Effector memory CD4-positive, alpha-beta T cell (primary cell): Measurements from ENCODE around the gene RBX1.

ENCODE experiments used
- DNase-seq, 3 donors: peaks; one replicate each; pipeline ENCODE4 v3.0.0-alpha.2; 2020
- H3K27ac ChIP-seq: 2 replicates; pipeline ENCODE4 v1.7.0; 2013; ENCODE audit warnings: mild to moderate bottlenecking, low read length, moderate library complexity; ENCODE audit not compliant: insufficient read depth, poor library complexity, severe bottlenecking
- H3K27me3 ChIP-seq: replicated peaks from 2 replicates; pipeline ENCODE4 v1.7.0; 2013; ENCODE audit warnings: mild to moderate bottlenecking, low read length; ENCODE audit not compliant: insufficient read depth, control insufficient read depth, poor library complexity, severe bottlenecking
- H3K36me3 ChIP-seq: 2 replicates; pipeline ENCODE4 v1.7.0; 2013; ENCODE audit warnings: mild to moderate bottlenecking, low read length, moderate library complexity; ENCODE audit not compliant: control insufficient read depth, insufficient read depth
- H3K4me1 ChIP-seq: 2 replicates; pipeline ENCODE4 v1.7.0; 2013; ENCODE audit warnings: low read length, mild to moderate bottlenecking; ENCODE audit not compliant: control insufficient read depth, insufficient read depth, poor library complexity, severe bottlenecking
- H3K4me3 ChIP-seq: 2 replicates; pipeline ENCODE4 v1.7.0; 2013; ENCODE audit warnings: low read length, low read depth, mild to moderate bottlenecking; ENCODE audit not compliant: insufficient read depth, poor library complexity, severe bottlenecking
- H3K9me3 ChIP-seq: 2 replicates; pipeline ENCODE4 v1.7.0; 2013; ENCODE audit warnings: mild to moderate bottlenecking, low read length, moderate library complexity; ENCODE audit not compliant: control insufficient read depth

The RBX1 gene

DNA sequence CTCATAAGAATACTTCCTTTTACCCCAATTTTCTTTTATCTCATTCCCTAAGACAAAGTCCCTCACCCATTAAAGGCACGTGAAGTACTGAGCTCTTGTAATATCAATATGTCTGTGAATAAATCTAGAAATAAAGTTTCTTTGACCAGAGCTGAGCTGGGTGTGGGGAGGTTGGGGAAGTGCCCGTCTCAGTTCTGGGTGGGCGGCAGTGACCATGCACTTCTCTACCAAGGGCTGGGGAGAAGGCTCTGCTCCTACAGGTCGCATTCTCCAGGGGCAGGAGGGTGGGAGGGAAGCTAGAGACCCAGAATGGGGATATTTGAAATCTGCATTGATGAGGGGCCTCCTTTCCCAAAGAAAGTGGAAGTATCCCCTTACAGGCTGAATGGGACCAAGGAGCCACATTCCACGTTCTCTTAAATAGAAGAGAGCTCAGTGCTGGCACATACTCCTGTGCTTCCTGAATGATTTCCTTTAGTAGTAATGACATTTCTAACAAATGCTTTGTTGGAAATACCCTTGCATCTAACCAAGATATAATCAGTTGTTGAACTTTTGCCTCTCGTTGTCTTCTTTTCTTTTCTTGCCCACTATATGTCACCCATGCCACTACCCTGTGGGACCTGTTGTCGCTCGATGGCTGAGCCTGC lies 16.1 kb downstream of the RBX1 start:
- Histone ChIP-seq H3K4me1 (no peaks in the 10 kb centered on the region), H3K27me3 (no peaks in the 10 kb centered on the region), H3K27ac (no peak overlapping the region), H3K36me3 (peaks cover 73% of the 10 kb centered on the region), H3K9me3 (no peaks in the 10 kb centered on the region), H3K4me3 (no peak overlapping the region)
- DNase-seq: no peak

- no peak overlapping the region for H3K27ac ChIP-seq
- no peaks in the 10 kb centered on the region for H3K4me1 ChIP-seq
- peaks cover 41% of the 10 kb centered on the region for H3K36me3 ChIP-seq
- H3K9me3 ChIP-seq: no peaks in the 10 kb centered on the region
- no peak for DNase-seq
- no peaks in the 10 kb centered on the region for H3K27me3 ChIP-seq
- H3K4me3 ChIP-seq: no peak overlapping the region
Observed at GRCh38 chr22:40972587-40972986, 21.4 kb downstream of the RBX1 start.

DNA sequence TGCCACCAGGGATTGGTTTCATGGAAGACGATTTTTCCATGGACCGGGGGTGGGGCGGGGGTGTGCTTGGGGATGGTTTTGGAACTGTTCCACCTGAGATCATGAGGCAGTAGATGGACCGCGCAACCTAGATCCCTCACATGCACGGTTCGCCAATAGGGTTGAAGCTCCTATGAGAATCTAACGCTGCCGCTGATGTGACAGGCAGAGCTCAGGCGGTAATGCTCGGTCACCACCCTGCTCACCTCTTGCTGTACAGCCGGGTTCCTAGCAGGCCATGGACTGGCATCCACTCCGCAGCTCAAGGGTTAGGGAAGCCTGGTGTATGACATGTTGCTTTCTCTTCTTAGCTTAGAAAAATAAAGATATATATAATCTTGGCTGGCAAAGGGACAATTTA lies 22.0 kb downstream of the RBX1 start:
- Histone ChIP-seq H3K9me3 (no peaks in the 10 kb centered on the region), H3K36me3 (peaks cover 35% of the 10 kb centered on the region), H3K27me3 (no peaks in the 10 kb centered on the region), H3K27ac (no peak overlapping the region), H3K4me3 (no peak overlapping the region), H3K4me1 (no peaks in the 10 kb centered on the region)
- DNase-seq: no peak

DNA sequence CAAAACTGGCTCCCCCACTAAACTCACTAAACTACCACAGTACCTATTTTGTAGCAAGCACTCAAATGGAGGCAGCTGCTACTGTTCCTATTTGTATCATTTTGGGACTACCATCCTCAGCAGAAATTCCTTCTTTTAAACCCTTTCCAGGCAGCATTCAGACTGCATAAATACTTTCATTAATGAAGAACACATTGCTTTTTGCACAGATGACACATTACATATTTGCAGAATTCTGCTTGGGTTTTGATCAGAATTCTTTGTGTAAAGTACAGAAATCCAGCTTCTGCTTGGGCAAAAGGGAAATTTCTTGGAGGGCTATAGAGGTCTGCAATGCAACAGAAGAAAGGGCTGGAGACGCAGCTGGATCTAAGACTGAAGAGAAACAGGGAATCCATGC lies 24.2 kb downstream of the RBX1 start:
- no peak overlapping the region for H3K27ac ChIP-seq
- no peaks in the 10 kb centered on the region for H3K4me1 ChIP-seq
- no peaks in the 10 kb centered on the region for H3K9me3 ChIP-seq
- peaks cover 21% of the 10 kb centered on the region for H3K36me3 ChIP-seq
- H3K27me3 ChIP-seq: no peaks in the 10 kb centered on the region
- no peak for DNase-seq
- H3K4me3 ChIP-seq: no peak overlapping the region

GRCh38 chr22:40976866-40977700 lies 25.9 kb downstream of the RBX1 start:
- peaks cover 11% of the 10 kb centered on the region for H3K36me3 ChIP-seq
- no peak overlapping the region for H3K4me3 ChIP-seq
- H3K9me3 ChIP-seq: no peaks in the 10 kb centered on the region
- DNase-seq: no peak
- H3K27ac ChIP-seq: no peak overlapping the region
- no peaks in the 10 kb centered on the region for H3K27me3 ChIP-seq
- no peaks in the 10 kb centered on the region for H3K4me1 ChIP-seq

DNA sequence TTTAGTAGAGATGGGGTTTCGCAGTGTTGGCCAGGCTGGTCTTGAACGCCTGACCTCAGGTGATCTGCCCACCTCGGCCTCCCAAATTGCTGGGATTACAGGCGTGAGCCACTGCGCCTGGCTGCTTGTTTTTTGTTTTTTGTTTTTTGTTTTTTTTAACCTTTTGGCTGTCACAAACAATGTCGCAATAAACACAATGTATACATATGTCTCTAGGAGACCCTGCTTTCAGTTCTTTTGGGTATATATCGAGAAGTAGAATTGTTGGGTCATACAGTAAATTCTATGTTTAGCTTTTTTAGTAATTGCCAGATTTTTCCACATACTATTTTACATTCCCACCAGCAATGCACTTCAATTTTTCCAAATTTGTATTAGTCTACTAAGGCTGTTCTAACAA lies 28.0 kb downstream of the RBX1 start:
- no peaks in the 10 kb centered on the region for H3K27me3 ChIP-seq
- no peaks in the 10 kb centered on the region for H3K9me3 ChIP-seq
- no peak overlapping the region for H3K4me3 ChIP-seq
- no peaks in the 10 kb centered on the region for H3K36me3 ChIP-seq
- no peak for DNase-seq
- no peak overlapping the region for H3K27ac ChIP-seq
- no peaks in the 10 kb centered on the region for H3K4me1 ChIP-seq

GRCh38 chr22:40979871-40980270 lies 28.7 kb downstream of the RBX1 start:
- Histone ChIP-seq H3K9me3 (no peaks in the 10 kb centered on the region), H3K36me3 (no peaks in the 10 kb centered on the region), H3K27ac (no peak overlapping the region), H3K27me3 (no peaks in the 10 kb centered on the region), H3K4me3 (no peak overlapping the region), H3K4me1 (no peaks in the 10 kb centered on the region)
- no peak for DNase-seq

DNA sequence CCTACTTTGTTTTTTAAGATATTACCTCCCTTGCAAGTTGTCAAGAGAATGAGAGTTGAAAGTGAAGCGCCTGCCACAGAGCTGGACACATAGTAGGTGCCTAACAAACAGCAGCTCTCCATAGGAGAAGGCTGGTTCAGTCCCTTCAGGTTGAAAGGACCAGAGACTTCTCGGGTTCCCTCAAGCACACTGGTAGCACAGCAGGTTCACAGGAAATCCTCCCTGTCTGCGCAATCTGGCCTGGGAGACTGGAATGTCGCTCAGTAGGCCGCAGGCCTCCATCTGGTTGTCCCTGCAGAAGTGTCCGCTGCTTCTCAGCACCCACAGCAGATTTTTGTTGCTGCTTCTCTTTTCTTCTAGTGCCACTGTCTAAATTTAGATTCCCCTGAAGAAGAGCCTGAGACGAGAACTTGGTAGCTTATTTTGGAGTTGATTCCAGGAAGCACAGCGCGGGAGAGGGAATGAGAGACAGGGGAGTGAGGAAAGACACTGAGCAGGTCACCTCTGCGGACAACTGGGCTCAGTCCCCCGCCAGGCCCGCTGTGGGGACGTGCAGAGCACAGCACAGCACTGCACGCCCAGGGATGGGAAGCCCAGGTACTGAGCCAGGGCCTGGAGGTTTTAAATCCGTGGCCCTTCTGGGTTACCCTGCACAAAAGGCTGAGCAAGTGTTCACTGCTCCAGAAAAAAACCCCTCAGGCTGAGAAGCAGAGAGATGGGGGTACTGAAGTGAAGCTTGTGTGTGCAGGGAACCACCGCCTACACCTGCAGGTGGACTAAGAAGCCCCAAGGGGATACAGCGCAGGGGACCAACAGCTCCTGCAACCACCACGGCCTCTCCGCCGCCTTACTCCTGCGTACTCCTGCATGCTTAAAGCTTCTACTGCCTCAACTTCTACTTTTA lies 31.6 kb downstream of the RBX1 start:
- no peaks in the 10 kb centered on the region for H3K9me3 ChIP-seq
- no peak overlapping the region for H3K27ac ChIP-seq
- H3K36me3 ChIP-seq: no peaks in the 10 kb centered on the region
- H3K4me1 ChIP-seq: no peaks in the 10 kb centered on the region
- no peak overlapping the region for H3K4me3 ChIP-seq
- DNase-seq: no peak
- H3K27me3 ChIP-seq: no peaks in the 10 kb centered on the region

DNA sequence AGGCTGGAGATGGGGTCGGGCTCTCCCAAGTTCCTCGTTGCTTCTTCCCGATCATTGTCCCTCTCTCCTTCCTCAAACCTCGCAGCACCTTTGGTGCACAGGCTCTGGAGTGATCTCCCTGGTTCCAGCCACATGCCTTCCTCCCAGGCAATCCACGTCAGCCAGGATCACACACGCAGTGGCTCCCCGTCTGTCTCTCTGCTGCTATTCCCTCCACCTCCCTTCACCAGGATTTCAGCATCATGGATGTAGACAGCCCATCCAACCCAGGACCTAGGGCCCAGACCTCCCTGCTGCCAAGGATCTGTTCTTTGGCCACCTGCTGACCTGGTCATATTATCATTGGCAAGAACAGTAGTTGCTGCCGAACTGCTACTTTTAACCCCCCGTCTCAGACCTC lies 40.1 kb downstream of the RBX1 start:
- Histone ChIP-seq H3K27me3 (peaks cover 4% of the 10 kb centered on the region), H3K27ac (no peak overlapping the region), H3K4me3 (no peak overlapping the region), H3K9me3 (no peaks in the 10 kb centered on the region), H3K36me3 (no peaks in the 10 kb centered on the region), H3K4me1 (no peaks in the 10 kb centered on the region)
- no peak for DNase-seq

DNA sequence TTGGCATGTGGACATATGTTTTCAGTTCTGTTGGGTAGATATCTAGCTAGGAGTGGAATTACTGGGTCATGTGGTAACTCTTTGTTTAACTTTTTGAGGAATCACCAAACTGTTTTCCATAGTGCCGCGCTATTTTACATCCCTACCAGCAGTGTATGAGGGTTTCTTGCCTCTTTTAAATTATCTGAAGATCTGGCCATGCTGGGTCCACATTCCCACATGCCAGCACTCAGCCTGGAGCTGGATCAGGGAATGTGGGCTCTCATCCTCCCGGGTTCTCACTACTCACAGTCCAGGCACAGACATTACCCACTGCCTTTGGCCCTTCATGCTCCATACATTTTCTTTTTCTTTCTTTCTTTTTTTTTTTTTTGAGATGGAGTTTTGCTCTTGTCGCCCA lies 44.6 kb downstream of the RBX1 start:
- no peaks in the 10 kb centered on the region for H3K36me3 ChIP-seq

More for the DNA sequence above, 44.6 kb downstream of the RBX1 start:
- DNase-seq: no peak
- Histone ChIP-seq H3K27me3 (peaks cover 4% of the 10 kb centered on the region), H3K9me3 (no peaks in the 10 kb centered on the region), H3K4me1 (no peaks in the 10 kb centered on the region), H3K27ac (no peak overlapping the region), H3K4me3 (no peak overlapping the region)
